ENCODE results near the gene PTPRN2. TPM values are rescaled to one million over a fixed set of nuclear protein-coding genes. Genes with fewer than 3 reads are reported as not detected.
"Not testable (repeated sequence)": the region's sequence is repeated elsewhere in the genome, so short reads cannot be mapped to it uniquely, and the experiment has no call there.

PTPRN2 gene
- total and polyA plus RNA-seq, 4 donors = 18.1 to 69.9 (median 50.4) TPM

DNA sequence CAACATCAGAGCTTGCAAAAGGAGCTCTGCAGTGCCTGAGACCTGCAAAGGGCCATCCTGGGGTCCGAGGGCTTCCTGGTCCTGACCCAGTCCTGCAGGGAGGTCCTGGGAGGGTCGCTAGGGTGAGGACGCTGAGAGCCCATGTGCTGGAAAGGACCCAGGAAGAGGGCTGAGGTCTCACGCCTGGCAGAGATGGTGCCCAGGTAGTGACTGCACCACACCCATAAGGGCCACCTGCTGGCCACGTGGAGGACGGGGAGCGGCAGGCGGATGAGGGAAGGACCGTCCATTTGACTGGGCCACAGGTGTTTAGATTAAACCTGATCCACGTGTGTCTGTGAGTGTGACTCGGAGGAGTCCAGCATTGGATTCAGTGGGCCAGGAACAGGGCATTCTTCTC, 858.1 kb downstream of the PTPRN2 start:
- Histone ChIP-seq H3K27ac (ENCODE audit: low read depth, low read length) (no peak overlapping the region), H3K4me1 (ENCODE audit: control insufficient read depth, insufficient read depth, low read length) (peaks cover 5% of the 10 kb centered on the region), H3K9me3 (ENCODE audit: control insufficient read depth, insufficient read depth, low read length) (no peaks in the 10 kb centered on the region), H3K36me3 (ENCODE audit: control insufficient read depth, insufficient read depth, low read length) (no peaks in the 10 kb centered on the region), H3K4me3 (ENCODE audit: low read depth, low read length) (no peak overlapping the region), H3K27me3 (ENCODE audit: control insufficient read depth, insufficient read depth, low read length) (no peaks in the 10 kb centered on the region)
- DNase-seq (ENCODE audit: low read depth in 4 of 6, low spot score in 6 of 6) = no peak
- WGBS (ENCODE audit: insufficient coverage) = 79% methylated on average over 10 of the region's 11 CpGs

- peaks cover 4% of the 10 kb centered on the region for H3K4me1 ChIP-seq (ENCODE audit: control insufficient read depth, insufficient read depth, low read length)
- no peak overlapping the region for H3K4me3 ChIP-seq (ENCODE audit: low read depth, low read length)
- no peaks in the 10 kb centered on the region for H3K9me3 ChIP-seq (ENCODE audit: control insufficient read depth, insufficient read depth, low read length)
- 86% methylated on average over 21 of the region's 21 CpGs for WGBS (ENCODE audit: insufficient coverage)
- DNase-seq (ENCODE audit: low read depth in 4 of 6, low spot score in 6 of 6) = no peak
- H3K36me3 ChIP-seq (ENCODE audit: control insufficient read depth, insufficient read depth, low read length) = no peaks in the 10 kb centered on the region
- H3K27me3 ChIP-seq (ENCODE audit: control insufficient read depth, insufficient read depth, low read length) = no peaks in the 10 kb centered on the region
- no peak overlapping the region for H3K27ac ChIP-seq (ENCODE audit: low read depth, low read length)
Observed at GRCh38 chr7:157727964-157728615, 859.5 kb downstream of the PTPRN2 start.

- H3K4me3 ChIP-seq (ENCODE audit: low read depth, low read length) = no peak overlapping the region
- no peaks in the 10 kb centered on the region for H3K9me3 ChIP-seq (ENCODE audit: control insufficient read depth, insufficient read depth, low read length)
- no peaks in the 10 kb centered on the region for H3K27me3 ChIP-seq (ENCODE audit: control insufficient read depth, insufficient read depth, low read length)
- no peak overlapping the region for H3K27ac ChIP-seq (ENCODE audit: low read depth, low read length)
- 85% methylated on average over 9 of the region's 9 CpGs for whole genome bisulfite sequencing (ENCODE audit: insufficient coverage)
- peaks cover 8% of the 10 kb centered on the region for H3K4me1 ChIP-seq (ENCODE audit: control insufficient read depth, insufficient read depth, low read length)
- no peak for DNase-seq (ENCODE audit: low read depth in 4 of 6, low spot score in 6 of 6)
- peaks cover 1% of the 10 kb centered on the region for H3K36me3 ChIP-seq (ENCODE audit: control insufficient read depth, insufficient read depth, low read length)
Observed at GRCh38 chr7:157726764-157727163, 860.9 kb downstream of the PTPRN2 start.

DNA sequence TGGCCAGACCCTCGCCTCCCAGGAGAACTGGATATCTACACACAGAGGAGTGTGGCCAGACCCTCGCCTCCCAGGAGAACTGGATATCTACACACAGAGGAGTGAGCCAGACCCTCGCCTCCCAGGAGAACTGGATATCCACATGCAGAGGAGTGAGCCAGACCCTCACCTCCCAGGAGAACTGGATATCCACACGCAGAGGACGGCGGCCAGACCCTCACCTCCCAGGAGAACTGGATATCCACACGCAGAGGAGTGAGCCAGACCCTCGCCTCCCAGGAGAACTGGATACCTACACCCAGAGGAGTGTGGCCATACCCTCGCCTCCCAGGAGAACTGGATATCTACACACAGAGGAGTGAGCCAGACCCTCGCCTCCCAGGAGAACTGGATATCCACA, 862.3 kb downstream of the PTPRN2 start:
- H3K27me3 ChIP-seq (ENCODE audit: control insufficient read depth, insufficient read depth, low read length) = not testable (repeated sequence)
- no CpG with 5 or more reads among the region's 10 CpGs for WGBS (ENCODE audit: insufficient coverage)

GRCh38 chr7:157723205-157723604, 864.4 kb downstream of the PTPRN2 start:
- Histone ChIP-seq H3K9me3 (ENCODE audit: control insufficient read depth, insufficient read depth, low read length) (no peaks in the 10 kb centered on the region), H3K4me3 (ENCODE audit: low read depth, low read length) (no peak overlapping the region), H3K27me3 (ENCODE audit: control insufficient read depth, insufficient read depth, low read length) (no peaks in the 10 kb centered on the region), H3K4me1 (ENCODE audit: control insufficient read depth, insufficient read depth, low read length) (peaks cover 8% of the 10 kb centered on the region), H3K36me3 (ENCODE audit: control insufficient read depth, insufficient read depth, low read length) (peaks cover 19% of the 10 kb centered on the region), H3K27ac (ENCODE audit: low read depth, low read length) (no peak overlapping the region)
- no peak for DNase-seq (ENCODE audit: low read depth in 4 of 6, low spot score in 6 of 6)
- 85% methylated on average over 10 of the region's 10 CpGs for WGBS (ENCODE audit: insufficient coverage)

More for the DNA sequence above, 862.3 kb downstream of the PTPRN2 start:
- H3K4me1 ChIP-seq (ENCODE audit: control insufficient read depth, insufficient read depth, low read length); DNase-seq (ENCODE audit: low read depth in 4 of 6, low spot score in 6 of 6); H3K36me3 ChIP-seq (ENCODE audit: control insufficient read depth, insufficient read depth, low read length); H3K9me3 ChIP-seq (ENCODE audit: control insufficient read depth, insufficient read depth, low read length); H3K4me3 ChIP-seq (ENCODE audit: low read depth, low read length); H3K27ac ChIP-seq (ENCODE audit: low read depth, low read length): not testable (repeated sequence)

- Histone ChIP-seq H3K4me1 (ENCODE audit: control insufficient read depth, insufficient read depth, low read length) (peaks cover 8% of the 10 kb centered on the region), H3K27ac (ENCODE audit: low read depth, low read length) (no peak overlapping the region), H3K4me3 (ENCODE audit: low read depth, low read length) (no peak overlapping the region), H3K9me3 (ENCODE audit: control insufficient read depth, insufficient read depth, low read length) (no peaks in the 10 kb centered on the region), H3K36me3 (ENCODE audit: control insufficient read depth, insufficient read depth, low read length) (peaks cover 22% of the 10 kb centered on the region), H3K27me3 (ENCODE audit: control insufficient read depth, insufficient read depth, low read length) (no peaks in the 10 kb centered on the region)
- DNase-seq (ENCODE audit: low read depth in 4 of 6, low spot score in 6 of 6) = no peak
- WGBS (ENCODE audit: insufficient coverage) = 91% methylated on average over 29 of the region's 32 CpGs
Observed at GRCh38 chr7:157722137-157723060, 865.2 kb downstream of the PTPRN2 start.

- no peak for DNase-seq (ENCODE audit: low read depth in 4 of 6, low spot score in 6 of 6)
- 88% methylated on average over 20 of the region's 26 CpGs for WGBS (ENCODE audit: insufficient coverage)
- Histone ChIP-seq H3K4me3 (ENCODE audit: low read depth, low read length) (no peak overlapping the region), H3K27me3 (ENCODE audit: control insufficient read depth, insufficient read depth, low read length) (no peaks in the 10 kb centered on the region), H3K4me1 (ENCODE audit: control insufficient read depth, insufficient read depth, low read length) (peaks cover 8% of the 10 kb centered on the region), H3K9me3 (ENCODE audit: control insufficient read depth, insufficient read depth, low read length) (no peaks in the 10 kb centered on the region), H3K36me3 (ENCODE audit: control insufficient read depth, insufficient read depth, low read length) (peaks cover 22% of the 10 kb centered on the region), H3K27ac (ENCODE audit: low read depth, low read length) (no peak overlapping the region)
Observed at GRCh38 chr7:157721468-157722136, 866.0 kb downstream of the PTPRN2 start.

DNA sequence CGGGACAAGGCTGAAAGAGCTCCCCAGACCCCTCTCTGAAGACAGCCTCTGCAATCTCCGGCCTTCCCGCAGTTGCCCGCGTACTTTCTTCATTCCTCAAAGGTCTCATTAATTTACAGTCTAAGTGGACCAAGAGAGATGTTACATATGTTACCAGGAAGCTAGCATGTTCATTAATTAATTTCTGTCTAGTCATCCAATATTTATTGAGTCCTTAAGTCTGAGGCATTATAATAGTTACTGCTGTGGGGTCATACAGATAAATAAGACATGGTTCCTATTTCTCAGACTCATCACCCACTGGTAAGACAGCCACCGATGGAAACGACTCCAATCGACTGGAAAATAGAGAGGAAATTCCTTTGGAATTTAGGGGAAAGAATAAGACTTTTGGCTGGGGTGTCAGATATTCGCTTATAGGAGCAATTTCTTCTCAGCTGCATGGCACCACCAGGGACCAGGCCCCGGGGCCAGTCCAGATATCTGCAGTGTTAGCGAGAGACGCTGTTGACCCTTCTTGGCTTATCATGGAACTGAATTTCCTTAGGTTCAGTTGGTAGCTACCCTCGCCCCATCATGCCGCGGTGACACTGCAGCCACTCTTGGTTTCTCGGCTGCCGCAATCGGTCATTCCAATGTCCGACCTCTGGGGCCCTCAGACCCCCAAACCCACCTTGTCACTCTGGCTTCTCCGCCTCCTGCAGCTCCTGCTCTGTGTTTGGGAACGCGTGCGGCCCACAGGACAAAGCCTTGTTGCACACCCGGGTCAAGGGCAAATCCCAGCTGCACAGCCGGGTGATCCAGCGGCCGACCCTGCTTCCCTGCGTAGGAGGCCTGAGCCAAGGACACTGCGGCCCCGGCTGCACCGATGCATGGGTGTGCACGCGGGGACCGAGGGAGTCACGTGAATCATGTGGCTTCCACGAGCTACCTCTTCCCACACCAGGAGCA, 867.6 kb downstream of the PTPRN2 start:
- Histone ChIP-seq H3K4me3 (ENCODE audit: low read depth, low read length) (no peak overlapping the region), H3K27me3 (ENCODE audit: control insufficient read depth, insufficient read depth, low read length) (no peaks in the 10 kb centered on the region), H3K27ac (ENCODE audit: low read depth, low read length) (no peak overlapping the region), H3K36me3 (ENCODE audit: control insufficient read depth, insufficient read depth, low read length) (peaks cover 22% of the 10 kb centered on the region), H3K9me3 (ENCODE audit: control insufficient read depth, insufficient read depth, low read length) (no peaks in the 10 kb centered on the region), H3K4me1 (ENCODE audit: control insufficient read depth, insufficient read depth, low read length) (peaks cover 8% of the 10 kb centered on the region)
- DNase-seq (ENCODE audit: low read depth in 4 of 6, low spot score in 6 of 6) = no peak
- WGBS (ENCODE audit: insufficient coverage) = 91% methylated on average over 29 of the region's 36 CpGs
